ENCODE measurements around the gene RER1. TPM values are rescaled to one million over a fixed set of nuclear protein-coding genes. Genes with fewer than 3 reads are reported as not detected.
A peak's percentile ranks its signal among the peaks of the same experiment; 100 is the strongest.
"Not testable (repeated sequence)": the region's sequence is repeated elsewhere in the genome, so short reads cannot be mapped to it uniquely, and the experiment has no call there.

Gene RER1
- total RNA-seq, 1 donor from 2014 or later, result 81.8 TPM

DNA sequence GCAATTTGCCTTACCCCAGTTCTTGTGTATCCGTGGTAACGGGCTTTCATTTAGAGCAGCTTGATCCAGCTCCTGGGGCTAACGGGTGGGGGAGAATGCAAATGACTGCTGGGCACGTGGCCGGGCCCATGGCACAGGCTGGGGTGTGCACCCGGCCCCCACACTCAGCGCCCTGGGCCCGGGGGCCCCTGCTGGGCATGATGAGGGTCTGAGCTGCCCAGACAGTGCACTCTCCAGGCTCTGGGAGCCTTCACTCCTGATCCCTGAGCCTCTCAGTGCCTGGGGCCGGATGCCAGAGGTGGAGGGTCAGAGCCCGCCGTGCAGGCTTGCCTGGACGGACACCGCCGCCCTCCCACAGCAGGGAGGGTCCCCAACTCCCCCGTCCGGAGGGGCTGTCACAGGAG lies 40.8 kb downstream of the RER1 start:
- ATAC-seq (ENCODE audit: poor library complexity) (no peak), DNase-seq (no peak)
- intact Hi-C loops (cut with DNase I), result no loop called here

- no peak for DNase-seq
- intact Hi-C loops (cut with DNase I), result no loop called here
- no peak for ATAC-seq (ENCODE audit: poor library complexity)
These were observed 41.6 kb downstream of the RER1 start for GRCh38 chr1:2433196-2433595.

DNA sequence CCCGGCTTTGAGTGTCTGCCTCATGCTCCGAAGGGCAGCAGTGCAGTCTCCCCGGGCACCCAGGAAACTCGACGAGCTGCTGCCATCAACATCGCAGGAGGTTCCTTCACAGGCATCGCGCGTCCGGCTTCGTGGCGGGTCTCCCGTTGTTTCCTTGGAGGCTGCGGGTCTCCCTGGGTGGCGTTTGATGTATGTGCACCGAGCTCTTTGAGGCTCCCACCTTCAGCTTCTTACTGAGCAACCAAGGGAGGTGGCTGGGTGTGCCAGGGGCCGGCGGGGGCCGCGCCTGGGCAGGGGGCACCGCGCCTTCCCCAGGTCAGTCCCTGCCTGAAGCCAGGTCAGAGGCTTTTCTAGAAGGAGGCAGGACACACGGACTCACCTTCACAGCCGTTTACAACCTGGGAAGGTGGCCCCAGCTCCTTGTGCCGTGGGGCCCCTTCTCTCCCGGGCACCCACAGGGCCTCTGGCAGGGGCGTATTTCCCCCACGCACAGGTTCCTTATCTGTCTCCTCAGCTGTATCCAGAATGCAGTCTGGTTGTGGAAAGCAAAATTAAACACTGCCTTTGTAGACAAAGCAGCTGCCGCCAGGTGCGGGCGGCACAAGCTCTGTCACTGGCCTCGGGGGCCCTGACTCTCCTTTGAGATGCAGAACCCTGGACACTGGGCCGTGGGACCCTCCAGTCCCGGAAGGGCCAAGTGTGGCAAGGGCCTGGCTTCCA lies 42.5 kb downstream of the RER1 start:
- DNase-seq, result no peak
- no peak for ATAC-seq (ENCODE audit: poor library complexity)
- intact Hi-C loops (cut with DNase I), result no loop called here

GRCh38 chr1:2435091-2435490 lies 43.5 kb downstream of the RER1 start:
- ATAC-seq (ENCODE audit: poor library complexity) (no peak), DNase-seq (no peak)
- intact Hi-C loops (cut with DNase I), result no loop called here

DNA sequence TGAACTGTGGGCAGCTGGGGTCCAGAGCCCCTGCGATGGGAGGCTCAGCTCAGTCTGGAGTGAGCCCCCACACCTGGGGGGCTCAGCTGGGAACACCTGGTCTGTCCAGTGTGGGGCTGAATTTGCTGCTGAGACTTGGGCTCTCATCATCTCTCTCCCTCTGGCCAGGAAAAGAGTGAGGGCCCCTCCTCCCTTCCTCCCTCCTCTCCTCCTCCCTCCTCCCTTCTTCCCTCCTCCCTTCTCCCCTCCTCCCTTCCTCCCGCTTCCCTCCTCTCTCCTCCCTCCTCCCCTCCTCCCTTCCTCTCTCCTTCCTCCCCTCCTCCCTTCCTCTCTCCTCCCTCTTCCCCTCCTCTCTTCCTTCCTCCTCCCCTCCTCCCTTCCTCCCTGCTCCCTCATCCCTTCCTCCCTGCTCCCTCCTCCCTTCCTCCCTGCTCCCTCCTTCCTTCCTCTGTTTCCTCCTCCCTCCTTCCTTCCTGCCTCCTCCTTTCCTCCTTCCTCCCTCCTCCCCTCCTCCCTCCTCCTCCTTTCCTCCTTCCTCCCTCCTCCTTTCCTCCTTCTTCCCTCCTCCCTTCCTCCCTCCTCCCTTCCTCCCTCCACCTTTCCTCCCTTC lies 44.2 kb downstream of the RER1 start:
- intact Hi-C loops (cut with DNase I), result no loop called here
- DNase-seq (no peak), ATAC-seq (ENCODE audit: poor library complexity) (no peak)

GRCh38 chr1:2436876-2437275 lies 45.2 kb downstream of the RER1 start:
- DNase-seq, result no peak
- intact Hi-C loops (cut with DNase I), result no loop called here
- no peak for ATAC-seq (ENCODE audit: poor library complexity)

DNA sequence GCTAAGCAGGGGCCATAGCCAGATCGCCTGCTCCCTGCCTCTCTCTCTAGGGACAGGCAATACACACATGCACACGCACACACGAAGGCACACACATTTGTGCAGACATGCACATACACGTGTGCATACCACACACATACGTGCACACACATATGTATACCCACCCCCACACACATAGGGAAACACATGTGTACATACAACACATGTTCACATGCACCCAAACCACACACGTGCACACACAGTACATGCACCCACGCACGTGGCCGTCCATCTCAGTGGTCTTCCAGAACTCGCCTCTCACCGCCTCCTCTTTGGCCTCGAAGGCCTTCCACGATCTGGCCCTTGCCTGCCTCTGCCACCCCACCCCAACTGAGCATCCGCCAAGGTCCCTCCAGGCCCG lies 46.0 kb downstream of the RER1 start:
- ATAC-seq (ENCODE audit: poor library complexity), result no peak
- no peak for DNase-seq
- intact Hi-C loops (cut with DNase I), result no loop called here

- intact Hi-C loops (cut with DNase I), result no loop called here
- ATAC-seq (ENCODE audit: poor library complexity), result no peak
These were observed 46.4 kb downstream of the RER1 start for GRCh38 chr1:2438038-2438437.

DNA sequence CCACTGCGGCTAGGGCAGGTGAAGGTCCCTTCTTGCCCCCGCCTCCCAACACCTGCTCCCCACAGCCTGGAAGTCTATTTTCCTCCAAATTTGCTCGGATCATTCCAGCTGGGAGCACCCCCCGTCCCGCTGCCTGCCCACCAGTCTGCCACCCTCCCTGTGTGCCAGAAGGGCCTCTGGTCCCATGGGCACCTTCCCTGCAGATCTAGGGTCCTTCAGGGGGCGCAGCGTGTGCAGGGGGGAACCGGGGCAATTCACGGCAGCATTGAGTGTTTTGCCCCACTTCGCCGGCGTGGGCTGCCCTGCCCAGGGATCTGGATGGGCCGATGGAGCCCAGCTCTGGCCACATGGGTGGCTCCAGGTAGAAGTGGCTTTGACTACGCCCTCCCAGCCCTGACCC lies 47.0 kb downstream of the RER1 start:
- no peak for DNase-seq
- ATAC-seq (ENCODE audit: poor library complexity), result no peak
- intact Hi-C loops (cut with DNase I), result no loop called here

More at GRCh38 chr1:2438038-2438437, 46.4 kb downstream of the RER1 start:
- no peak for DNase-seq

DNA sequence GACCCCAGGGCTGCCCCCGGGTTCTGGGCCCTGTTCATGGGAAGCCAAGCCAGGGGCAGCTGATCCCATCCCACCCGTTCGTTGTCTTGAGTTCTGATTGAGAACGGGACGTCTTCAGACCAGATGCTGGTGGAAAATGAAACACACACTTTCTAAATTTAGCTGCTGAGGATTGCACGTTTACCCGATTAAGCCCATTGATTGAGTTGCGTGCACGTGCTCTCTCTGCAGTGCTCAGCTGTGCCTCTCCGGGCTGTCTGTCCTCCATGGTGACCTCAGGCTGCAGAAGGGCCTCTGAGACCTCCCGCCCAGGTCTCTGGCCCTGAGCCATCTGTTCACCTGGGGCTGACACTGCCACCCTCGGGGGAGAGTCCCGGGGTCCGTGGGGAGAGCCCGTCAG lies 47.7 kb downstream of the RER1 start:
- intact Hi-C loops (cut with DNase I), result no loop called here
- ATAC-seq (ENCODE audit: poor library complexity), result no peak
- no peak for DNase-seq

GRCh38 chr1:2440346-2440745 lies 48.7 kb downstream of the RER1 start:
- ATAC-seq (ENCODE audit: poor library complexity), result peak; percentile 27
- DNase-seq; intact Hi-C loops (cut with DNase I): not testable (repeated sequence)

DNA sequence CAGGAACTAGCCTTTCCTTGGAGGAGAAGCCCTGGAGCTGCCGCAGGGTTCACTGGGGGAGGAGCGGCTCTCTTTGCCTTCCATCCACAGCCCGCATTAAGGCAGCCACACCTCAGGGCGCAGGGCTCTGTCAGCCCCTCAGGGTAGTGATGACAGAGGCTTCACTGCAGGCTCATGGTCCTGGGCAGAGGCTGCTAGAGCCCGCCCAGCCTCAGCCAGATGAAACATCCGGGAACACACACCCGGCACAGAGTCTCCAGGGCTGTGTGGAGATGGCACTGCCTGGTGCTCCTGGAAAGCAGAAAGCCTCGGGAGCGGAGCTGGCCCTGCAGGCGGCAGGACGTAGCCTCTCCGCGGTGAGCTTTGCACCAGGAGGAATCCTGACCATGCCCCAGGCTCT lies 50.1 kb downstream of the RER1 start:
- no peak for DNase-seq
- ATAC-seq (ENCODE audit: poor library complexity), result no peak
- intact Hi-C loops (cut with DNase I), result no loop called here

- intact Hi-C loops (cut with DNase I), result no loop called here
- ATAC-seq (ENCODE audit: poor library complexity) (no peak), DNase-seq (no peak)
These were observed 51.0 kb downstream of the RER1 start for GRCh38 chr1:2442661-2443060.

DNA sequence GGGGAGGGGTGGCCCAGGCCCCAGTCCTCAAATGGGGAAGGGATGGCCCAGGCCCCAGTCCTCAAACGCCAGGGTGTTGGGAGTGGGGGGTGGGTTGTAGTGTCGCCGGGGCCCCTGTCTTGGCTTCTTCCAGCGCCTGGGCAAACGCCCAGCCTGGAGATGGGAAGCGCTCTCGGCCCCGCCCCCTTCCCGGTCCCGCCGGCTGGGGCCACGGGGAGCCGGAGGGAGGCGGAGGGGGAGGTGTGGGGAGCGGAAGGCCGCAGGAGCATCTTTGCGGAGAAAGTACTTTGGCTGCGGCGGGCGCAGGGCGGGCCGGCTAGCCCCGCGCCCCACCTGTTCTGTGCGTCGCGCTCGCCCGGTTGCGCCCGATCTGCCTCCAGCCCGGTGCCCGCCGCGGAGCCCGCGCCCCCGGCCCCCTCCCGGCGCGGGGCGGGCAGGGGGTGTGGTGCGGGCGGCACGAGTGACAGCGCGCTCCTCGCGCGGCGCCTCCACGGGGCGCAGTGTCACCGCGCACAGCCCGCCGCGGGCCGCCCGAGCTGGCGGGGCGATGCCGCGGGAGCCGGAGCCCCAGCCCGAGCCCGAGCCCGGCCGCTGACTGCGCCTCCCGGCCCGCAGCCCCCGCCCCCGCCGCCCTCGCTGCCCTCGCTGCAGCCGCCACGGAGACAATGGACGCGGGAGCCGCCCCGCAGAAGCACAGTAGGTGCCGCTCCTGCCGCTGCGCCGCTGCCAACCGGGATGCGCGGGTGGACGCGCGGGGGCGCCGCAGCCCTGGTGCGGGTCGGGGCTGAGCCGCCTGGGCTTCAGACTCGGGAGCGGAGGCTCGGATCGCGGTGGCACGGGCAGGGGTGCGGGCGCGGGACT lies 51.9 kb downstream of the RER1 start:
- DNase-seq, result no peak
- ATAC-seq (ENCODE audit: poor library complexity), result no peak
- intact Hi-C loops (cut with DNase I), result no loop called here

DNA sequence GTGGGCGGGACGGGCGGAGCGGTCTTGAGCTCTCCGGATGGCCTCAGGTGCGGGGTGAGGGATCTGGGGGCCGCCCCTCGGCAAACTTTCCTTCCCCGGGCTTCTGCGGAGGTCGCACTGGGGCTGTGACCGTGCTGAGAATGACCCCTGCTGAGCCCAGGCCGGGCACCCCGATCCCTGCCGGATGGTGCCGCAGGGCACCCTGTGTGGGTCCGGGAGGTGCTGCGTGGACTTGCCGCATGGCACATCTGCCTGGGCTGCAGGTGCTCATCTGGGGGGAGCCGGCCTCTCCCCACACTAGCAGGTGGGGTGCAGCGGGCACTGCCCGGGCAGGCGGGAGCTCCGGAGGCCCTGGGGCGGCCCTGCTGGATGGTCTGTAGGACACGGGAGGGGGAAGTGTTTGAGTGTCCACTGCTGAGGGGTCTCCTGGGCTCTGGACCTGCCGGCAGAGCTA lies 52.5 kb downstream of the RER1 start:
- no peak for ATAC-seq (ENCODE audit: poor library complexity)
- intact Hi-C loops (cut with DNase I), result no loop called here
- no peak for DNase-seq

DNA sequence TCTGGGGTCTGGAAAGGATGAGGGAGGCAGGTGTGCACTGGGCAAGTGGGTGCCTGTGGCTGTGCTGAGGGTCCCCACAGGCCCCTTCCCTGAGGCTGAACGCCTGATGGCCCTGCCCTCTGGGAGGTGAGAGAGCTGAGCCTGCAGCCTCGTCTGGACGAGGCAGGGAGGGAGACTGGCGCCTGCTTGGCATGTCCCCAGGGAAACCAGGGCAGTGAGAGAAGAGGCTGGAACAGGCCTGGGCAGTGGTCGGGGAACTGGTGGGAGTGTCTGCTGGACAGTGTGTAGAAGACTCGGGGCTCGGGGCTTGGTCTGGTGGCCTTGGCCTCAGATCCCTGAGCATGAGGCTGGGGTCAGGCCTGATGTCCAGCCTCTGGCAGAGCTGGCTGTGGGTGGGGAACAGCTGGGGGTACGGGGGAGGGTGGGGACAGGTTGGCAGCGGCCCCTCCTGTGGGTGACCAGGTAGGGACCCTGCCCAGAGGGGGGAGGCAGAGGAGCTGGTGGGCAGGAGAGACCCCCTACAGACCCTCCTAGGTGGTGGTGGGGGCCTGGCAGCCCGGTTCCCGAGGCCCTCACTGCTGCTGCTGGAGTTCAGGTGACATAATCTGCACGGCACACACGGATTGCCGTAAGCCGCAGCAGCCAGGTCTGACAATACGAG lies 53.7 kb downstream of the RER1 start:
- intact Hi-C loops (cut with DNase I), result loop anchor here (1.0 kb wide), 1 partner anchor 25 kb away; no protein-coding TSS in a partner anchor
- ATAC-seq (ENCODE audit: poor library complexity) (no peak), DNase-seq (no peak)

GRCh38 chr1:2445823-2446215 lies 54.2 kb downstream of the RER1 start:
- intact Hi-C loops (cut with DNase I), result loop anchor here (1.0 kb wide), 1 partner anchor 26 kb away; no protein-coding TSS in a partner anchor
- no peak for ATAC-seq (ENCODE audit: poor library complexity)
- DNase-seq, result no peak

DNA sequence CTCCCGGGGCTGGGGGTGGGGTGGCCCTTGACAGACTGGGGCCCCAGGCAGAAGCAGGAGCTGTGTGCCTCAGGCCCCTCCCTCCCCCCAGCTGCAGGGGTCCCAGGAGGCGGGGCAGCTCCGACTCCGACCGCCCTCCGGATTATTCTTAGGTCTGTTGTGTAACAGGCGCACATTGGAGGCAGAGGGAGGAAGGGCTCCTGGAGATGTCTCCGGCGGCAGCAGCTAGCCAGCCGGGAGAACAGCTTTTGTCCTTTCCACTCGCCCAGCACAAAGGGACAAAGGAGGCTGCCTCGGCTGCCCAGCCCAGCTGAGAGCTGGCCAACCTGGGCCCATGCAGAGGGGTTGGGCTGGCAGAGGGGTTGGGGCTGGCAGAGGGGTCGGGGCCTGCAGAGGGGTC lies 54.8 kb downstream of the RER1 start:
- DNase-seq, result no peak
- ATAC-seq (ENCODE audit: poor library complexity), result no peak
- intact Hi-C loops (cut with DNase I), result no loop called here

DNA sequence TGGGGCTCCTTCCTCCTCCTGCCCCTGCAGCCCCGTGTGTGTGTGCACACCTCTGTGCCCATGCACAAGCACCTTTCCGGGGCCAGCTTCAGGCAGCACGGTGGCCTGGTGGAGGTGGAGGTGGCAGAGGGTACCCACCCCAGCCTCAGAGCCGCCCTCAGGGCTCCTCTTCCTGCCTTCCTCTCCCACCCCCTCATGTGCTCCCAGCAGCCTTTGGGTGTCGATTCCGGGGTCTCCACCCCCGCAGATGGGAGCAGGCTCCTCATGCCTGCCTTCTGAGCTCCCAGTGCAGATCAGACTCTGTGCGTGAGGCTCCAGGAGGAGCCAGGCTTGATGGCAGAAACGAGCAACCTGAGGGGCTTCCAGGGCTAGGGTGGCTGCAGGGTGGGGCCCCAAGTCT lies 55.2 kb downstream of the RER1 start:
- no peak for ATAC-seq (ENCODE audit: poor library complexity)
- intact Hi-C loops (cut with DNase I), result no loop called here

More for the DNA sequence above, 55.2 kb downstream of the RER1 start:
- DNase-seq, result no peak

All from Right ventricle myocardium superior (tissue), 1 donor.